Superior temporal gyrus (tissue), 1 donor: ENCODE results near the gene PLEKHG3.
"Not testable (repeated sequence)": the region's sequence is repeated elsewhere in the genome, so short reads cannot be mapped to it uniquely, and the experiment has no call there.

ENCODE experiments used
- DNase-seq: peaks from one replicate; pipeline ENCODE4 v3.0.0-alpha.2; 2016; ENCODE audit errors: extremely low spot score

PLEKHG3 gene

DNA sequence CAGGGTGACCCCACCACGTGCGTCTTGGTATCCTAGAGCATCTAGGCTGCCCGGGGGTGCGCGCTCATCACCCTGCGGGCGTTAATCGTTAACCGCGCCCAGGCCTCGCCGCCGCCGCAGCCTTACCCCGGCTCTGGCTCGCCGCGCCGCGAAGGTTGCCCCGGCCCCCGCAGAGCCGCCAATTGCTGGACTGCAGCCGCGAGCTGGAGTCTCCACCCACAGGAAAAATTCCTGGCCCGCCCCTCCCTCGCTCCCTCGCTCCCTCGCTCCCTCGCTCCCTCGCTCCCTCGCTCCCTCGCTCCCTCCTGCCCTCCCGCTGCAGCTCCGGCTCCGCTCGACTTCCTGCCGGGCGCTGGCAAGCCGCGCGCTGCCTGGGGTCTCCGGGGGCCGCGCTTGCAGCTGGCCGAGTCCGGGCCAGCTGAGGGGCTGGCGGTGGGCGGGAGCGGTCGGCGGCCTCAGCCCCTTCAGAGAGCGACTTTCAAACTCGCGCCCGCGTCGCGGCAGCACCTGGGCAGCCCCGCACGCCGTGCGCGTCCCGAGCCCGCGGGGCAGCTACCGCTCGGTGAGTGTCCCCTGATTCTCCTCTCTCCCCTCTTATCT lies at the start of gene PLEKHG3:
Gene PLEKHG3, plus strand, starts transcription at position 282 of the 600 bp plus-strand sequence. CDS start 23,208 bp downstream, outside the sequence.
- DNase-seq = peak; percentile 83

DNA sequence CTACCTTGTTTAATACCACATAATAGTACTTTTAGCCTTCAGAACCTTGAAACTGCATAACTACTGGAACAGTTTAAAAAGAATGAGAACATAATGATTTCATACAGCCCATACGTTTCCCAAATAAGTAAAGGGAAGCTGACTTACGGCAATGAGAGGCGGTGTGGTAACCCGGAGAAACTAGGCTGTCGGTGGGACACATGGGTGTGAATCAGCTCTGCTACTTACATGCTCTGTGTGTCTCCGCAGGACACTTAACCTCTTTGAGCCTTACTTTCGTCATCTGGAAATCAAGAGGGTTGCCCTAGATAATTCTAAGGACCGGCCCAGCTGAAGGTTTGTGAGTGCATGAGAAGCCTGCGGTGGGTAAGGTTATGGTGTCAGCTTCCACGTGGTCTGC lies 49.3 kb upstream of the PLEKHG3 start:
- no peak for DNase-seq

GRCh38 chr14:64656986-64657385 lies 47.2 kb upstream of the PLEKHG3 start:
- no peak for DNase-seq

DNA sequence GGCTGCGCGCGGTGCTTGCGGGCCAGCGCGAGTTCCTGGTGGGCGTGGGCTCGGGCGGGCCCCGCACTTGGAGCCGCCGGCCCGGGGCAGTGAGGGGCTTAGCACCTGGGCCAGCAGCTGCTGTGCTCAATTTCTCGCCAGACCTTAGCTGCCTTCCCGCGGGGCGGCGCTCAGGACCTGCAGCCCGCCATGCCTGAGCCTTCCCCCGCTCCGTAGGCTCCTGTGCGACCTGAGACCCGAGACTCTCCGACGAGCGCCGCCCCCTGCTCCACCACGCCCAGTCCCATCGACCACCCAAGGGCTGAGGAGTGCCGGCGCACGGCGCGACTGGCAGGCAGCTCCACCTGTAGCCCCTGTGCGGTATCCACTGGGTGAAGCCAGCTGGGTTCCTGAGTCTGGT lies 46.0 kb upstream of the PLEKHG3 start:
- no peak for DNase-seq

DNA sequence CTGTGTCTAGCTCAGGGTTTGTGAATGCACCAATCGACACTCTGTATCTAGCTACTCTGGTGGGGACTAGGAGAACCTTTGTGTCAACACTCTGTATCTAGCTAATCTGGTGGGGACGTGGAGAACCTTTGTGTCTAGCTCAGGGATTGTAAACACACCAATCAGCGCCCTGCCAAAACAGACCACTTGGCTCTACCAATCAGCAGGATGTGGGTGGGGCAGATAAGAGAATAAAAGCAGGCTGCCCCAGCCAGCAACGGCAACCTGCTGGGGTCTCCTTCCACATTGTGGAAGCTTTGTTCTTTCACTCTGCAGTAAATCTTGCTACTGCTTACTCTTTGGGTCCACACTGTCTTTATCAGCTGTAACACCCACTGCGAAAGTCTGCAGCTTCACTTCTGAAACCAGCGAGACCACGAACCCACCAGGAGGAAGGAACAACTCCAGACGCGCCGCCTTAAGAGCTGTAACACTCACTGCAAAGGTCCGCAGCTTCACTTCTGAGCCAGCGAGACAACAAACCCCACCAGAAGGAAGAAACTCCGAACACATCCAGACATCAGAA lies 45.4 kb upstream of the PLEKHG3 start:
- DNase-seq = not testable (repeated sequence)

DNA sequence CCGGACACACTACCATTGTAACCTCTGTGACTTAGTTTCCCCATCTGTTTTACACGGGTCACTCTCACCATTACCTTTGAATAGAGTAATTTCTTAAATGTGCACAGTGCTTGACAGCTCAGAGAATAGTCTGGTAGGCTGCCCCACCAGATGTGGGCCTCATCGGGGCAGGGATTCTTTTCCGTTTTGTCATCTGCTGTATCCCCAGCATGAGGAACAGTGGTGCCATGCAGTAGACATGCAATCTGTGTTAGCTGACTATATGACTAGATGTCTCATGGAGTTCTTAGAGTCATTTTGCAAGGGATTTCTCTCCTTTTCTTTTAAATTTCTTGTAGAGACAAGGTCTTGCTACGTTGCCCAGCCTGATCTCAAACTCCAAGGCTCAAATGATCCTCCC lies 44.9 kb upstream of the PLEKHG3 start:
- no peak for DNase-seq

DNA sequence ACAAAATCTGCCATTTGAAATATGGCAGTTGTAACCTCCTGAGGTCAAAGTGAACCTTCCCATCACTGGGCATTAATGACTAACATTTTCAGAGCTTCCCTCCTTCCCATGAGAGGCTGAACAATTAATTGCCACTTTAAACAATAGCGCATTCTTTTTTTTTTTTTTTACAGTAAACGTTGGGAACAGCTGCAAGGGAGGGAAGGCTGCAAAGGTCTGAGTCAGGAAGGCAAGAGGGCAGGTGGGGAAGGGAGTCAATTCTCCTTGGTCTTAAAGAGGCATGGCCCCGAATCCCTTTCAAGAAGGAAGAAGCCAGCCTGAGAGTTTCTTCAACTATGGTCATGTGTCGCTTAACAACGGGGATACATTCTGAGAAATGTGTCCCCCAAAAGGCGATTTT lies 41.0 kb upstream of the PLEKHG3 start:
- DNase-seq = no peak

DNA sequence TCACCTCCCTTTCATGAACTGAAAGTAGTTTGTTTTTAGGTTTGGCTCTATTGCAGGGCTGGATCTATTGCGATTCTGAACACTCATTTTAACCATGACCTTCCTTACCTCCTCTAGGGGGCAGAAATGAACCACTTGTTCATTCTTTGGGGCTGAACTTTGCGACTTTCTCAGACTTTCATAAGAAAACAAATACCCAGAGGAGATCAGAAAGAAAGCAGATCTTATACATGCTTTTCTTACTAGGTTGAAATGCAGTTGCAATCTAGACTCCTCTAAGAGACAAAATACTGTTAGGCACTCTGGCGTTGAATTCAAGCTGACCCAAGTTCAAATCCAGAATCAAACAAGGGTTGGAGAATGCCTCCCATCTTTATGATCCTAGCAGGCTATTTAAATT lies 32.6 kb upstream of the PLEKHG3 start:
- DNase-seq = peak; percentile 92

DNA sequence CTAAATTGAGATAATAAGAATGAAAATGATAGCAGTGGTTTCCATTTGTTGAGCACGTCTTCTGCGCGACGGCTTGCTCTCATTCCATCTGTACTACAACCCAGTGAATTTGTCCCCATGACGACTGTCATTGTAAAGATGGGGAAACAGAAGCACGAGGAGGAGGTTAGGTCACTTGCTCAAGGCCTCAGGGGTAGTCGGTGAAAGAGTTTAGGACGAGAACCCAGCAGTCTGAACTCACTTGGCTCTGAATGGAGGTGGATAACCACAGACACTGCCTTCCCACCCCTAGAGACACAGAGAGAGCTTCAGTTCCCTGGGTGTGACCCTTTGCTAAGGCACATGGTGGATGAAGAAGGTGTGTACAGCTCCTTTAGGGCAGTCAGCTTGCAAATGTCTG lies 30.9 kb upstream of the PLEKHG3 start:
- no peak for DNase-seq

DNA sequence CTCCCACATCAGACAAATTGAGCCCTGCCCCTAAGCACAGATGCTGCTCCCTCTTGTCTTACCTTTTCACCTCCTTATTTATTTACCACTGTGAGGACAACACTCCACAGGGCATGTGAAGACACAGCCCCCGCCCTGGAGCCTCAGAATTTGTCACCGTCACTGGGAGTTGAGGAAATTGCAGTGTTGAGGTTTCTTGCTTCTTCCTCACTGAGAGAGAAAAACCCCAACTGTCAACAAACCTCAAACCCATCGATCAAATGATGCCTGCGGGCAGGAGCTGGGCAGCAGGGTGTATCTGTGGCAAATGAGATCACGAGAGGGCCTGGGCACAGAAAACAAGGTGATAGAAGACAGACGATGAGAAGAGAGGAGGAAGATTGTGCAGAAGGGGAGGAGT lies 30.5 kb upstream of the PLEKHG3 start:
- DNase-seq = no peak

- no peak for DNase-seq
These were observed 29.4 kb upstream of the PLEKHG3 start for GRCh38 chr14:64674829-64675228.

DNA sequence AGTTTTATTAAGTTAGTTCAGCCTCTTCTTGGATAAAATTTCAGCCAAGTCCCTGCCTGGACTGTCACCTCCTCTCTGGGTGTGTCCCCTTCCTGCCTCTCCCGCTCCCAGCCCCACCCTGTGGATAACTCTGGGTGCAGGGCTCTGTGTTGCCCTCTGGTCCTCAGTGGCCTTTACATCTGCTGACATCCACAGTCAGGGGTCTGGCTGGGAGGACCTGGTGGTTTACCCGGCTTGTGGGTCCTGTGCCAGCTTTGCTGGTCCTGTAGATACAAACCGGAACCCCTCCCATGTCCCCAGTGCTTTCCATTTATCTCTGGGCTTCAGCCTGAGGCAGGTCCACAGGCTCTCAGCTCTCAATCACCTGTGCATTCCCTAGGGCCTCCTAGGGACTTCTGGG lies 28.9 kb upstream of the PLEKHG3 start:
- no peak for DNase-seq

- no peak for DNase-seq
These were observed 27.7 kb upstream of the PLEKHG3 start for GRCh38 chr14:64676410-64677008.

DNA sequence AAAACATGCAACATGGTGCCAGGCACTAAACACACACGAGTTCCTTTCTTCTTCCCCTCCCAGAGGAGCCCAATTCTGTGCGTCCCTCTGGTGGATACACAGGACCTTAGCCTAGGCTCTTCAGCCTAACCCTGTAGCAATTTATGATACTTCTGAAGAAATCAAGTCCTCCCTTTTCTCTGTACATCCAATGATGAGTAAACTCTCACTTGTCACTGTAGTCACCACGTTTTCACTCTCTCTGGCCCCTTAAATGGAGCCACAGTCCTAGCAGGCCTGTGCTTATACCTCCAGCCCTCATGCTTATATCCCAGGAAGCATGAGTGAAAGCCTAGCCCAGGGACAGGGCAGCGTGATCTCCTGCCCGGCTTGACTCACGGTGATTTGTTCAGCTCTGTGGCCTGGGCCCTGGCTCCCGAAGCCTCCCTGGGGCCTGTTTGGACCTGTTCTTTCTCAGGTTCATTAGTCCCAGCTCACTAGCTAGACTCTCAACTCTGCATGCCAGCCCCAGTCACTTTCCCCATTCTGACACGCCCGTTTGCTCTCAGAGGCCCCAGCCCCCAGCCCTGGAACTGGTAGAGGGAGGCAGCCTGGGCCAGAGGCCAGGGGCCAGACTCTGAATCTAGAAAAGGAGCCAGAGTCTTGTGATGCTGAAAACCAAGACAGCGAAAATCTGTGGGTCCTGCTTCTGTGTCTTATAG lies 24.1 kb upstream of the PLEKHG3 start:
- DNase-seq = peak; percentile 37

DNA sequence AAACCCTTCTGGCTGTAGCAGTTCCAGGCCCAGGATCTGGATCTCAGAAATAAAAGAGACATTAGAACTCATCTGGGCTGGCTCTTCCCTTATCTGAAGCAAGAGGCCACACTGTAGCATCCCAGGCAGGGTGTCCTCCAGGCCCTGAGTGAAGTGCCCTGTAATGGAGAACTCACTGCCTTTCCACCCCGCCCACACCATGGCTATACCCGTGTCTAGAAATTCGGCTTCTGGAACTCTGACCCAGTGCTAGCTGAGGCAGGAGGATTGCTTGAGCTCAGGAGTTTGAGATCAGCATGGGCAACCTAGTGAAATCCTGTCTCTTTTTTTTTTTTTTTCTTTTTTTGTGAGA lies 23.5 kb upstream of the PLEKHG3 start:
- DNase-seq = no peak

GRCh38 chr14:64681796-64682710 lies 22.2 kb upstream of the PLEKHG3 start:
- DNase-seq = peak; percentile 90

GRCh38 chr14:64682843-64683242 lies 21.4 kb upstream of the PLEKHG3 start:
- no peak for DNase-seq

GRCh38 chr14:64683264-64683663 lies 21.0 kb upstream of the PLEKHG3 start:
- peak; percentile 95 for DNase-seq

GRCh38 chr14:64684091-64684490 lies 20.1 kb upstream of the PLEKHG3 start:
- peak; percentile 60 for DNase-seq

DNA sequence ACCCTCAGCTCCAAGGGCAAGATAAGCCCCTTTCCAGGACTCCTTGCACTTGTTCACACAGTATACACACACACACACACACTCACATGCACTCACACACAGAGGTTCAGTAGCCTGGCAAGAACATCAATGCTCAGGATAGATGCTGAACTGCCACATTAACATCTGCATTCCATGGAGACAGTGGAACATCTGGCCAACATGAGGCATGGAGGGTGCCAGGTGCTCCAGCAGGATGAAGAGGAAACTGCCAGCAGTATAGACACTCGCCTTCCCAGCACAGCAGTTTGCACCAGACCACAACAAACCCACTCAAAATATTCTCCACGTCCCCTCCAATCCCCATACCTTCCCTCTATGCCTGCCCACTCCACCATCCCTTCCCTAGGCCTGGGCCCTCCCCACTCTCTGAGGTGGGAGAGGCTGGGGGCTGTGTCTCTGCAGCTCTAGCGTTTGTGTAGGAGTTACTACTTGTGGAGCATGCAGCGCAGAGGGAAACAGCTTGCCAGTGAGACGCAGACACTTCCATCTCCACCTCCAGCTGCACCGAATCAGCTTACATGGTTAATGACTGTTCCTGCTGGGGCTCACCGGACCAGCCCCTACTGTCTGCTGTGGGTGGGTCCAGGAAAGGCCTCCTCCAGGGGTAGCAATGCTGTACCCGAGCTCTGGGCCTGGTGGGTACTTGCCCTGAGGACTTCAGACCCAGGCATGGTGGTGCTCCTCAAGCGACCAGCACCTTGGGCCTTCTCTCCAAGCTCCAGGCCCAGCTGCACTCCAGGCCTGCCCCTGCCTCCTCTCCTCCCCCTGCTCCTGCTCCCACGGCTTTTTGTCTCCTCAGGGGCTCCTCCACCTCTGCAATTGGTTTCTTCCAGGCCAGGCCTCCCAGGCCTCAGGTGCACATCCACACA lies 18.6 kb upstream of the PLEKHG3 start:
- no peak for DNase-seq

DNA sequence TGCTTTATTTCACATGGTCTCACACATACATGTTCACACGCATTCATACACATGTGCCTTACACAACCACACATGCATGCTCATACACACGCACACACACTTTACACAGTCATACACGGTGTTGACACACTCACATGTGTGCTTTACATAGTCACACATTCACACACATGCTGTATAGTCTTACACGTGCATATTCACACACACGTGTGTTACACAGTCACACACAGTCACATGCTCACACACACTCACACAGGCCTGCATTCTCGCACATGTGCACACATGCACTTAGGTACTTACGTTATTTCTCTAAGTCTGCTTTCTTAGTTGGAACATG lies 18.0 kb upstream of the PLEKHG3 start:
- DNase-seq = no peak
